ENCODE data around the gene NR2F2. TPM values are rescaled to one million over a fixed set of nuclear protein-coding genes. Genes with fewer than 3 reads are reported as not detected.

NR2F2 gene
- total and polyA plus RNA-seq, 2 experiments from 2014 or later = 0.63 to 1.2 TPM

GRCh38 chr15:96339619-96340347, 9.3 kb downstream of the NR2F2 start:
- no peaks in the 10 kb centered on the region for H3K9me3 ChIP-seq (ENCODE audit: low read depth)
- no peaks in the 10 kb centered on the region for H3K4me1 ChIP-seq (ENCODE audit: low read depth)
- no peaks in the 10 kb centered on the region for H3K36me3 ChIP-seq
- peaks cover 94% of the 10 kb centered on the region for H3K27me3 ChIP-seq
- H3K4me3 ChIP-seq = peak overlapping the region; percentile 71
- H3K27ac ChIP-seq = no peak overlapping the region
- DNase-seq (ENCODE audit: low read depth in 1 of 2, low spot score in 1 of 2) = peak in 1 of 2 donors; percentile 42
- no peak for TF ChIP-seq CTCF (IDR thresholded peaks at IDR 0.05; ENCODE audit: low read depth, low read length)

- H3K27me3 ChIP-seq = peaks cover 94% of the 10 kb centered on the region
Measured at GRCh38 chr15:96340348-96340597, 9.8 kb downstream of the NR2F2 start.

GRCh38 chr15:96340598-96341512, 10.4 kb downstream of the NR2F2 start:
- Histone ChIP-seq H3K36me3 (no peaks in the 10 kb centered on the region), H3K27me3 (peaks cover 94% of the 10 kb centered on the region), H3K4me1 (ENCODE audit: low read depth) (no peaks in the 10 kb centered on the region), H3K9me3 (ENCODE audit: low read depth) (no peaks in the 10 kb centered on the region), H3K4me3 (peak overlapping the region; percentile 71), H3K27ac (peak overlapping the region; percentile 11)
- TF ChIP-seq CTCF (IDR thresholded peaks at IDR 0.05; ENCODE audit: low read depth, low read length) = no peak
- DNase-seq (ENCODE audit: low read depth in 1 of 2, low spot score in 1 of 2) = peak; percentile 73 to 79

More at GRCh38 chr15:96340348-96340597, 9.8 kb downstream of the NR2F2 start:
- Histone ChIP-seq H3K36me3 (no peaks in the 10 kb centered on the region), H3K27ac (no peak overlapping the region), H3K4me3 (peak overlapping the region; percentile 71), H3K9me3 (ENCODE audit: low read depth) (no peaks in the 10 kb centered on the region), H3K4me1 (ENCODE audit: low read depth) (no peaks in the 10 kb centered on the region)
- TF ChIP-seq CTCF (IDR thresholded peaks at IDR 0.05; ENCODE audit: low read depth, low read length) = no peak
- DNase-seq (ENCODE audit: low read depth in 1 of 2, low spot score in 1 of 2) = no peak

GRCh38 chr15:96341513-96342405, 11.3 kb downstream of the NR2F2 start:
- Histone ChIP-seq H3K27ac (no peak overlapping the region), H3K36me3 (no peaks in the 10 kb centered on the region), H3K27me3 (peaks cover 94% of the 10 kb centered on the region), H3K9me3 (ENCODE audit: low read depth) (no peaks in the 10 kb centered on the region), H3K4me3 (peak overlapping the region; percentile 71), H3K4me1 (ENCODE audit: low read depth) (no peaks in the 10 kb centered on the region)
- no peak for TF ChIP-seq CTCF (IDR thresholded peaks at IDR 0.05; ENCODE audit: low read depth, low read length)
- no peak for DNase-seq (ENCODE audit: low read depth in 1 of 2, low spot score in 1 of 2)

- Histone ChIP-seq H3K9me3 (ENCODE audit: low read depth) (no peaks in the 10 kb centered on the region), H3K4me3 (no peak overlapping the region), H3K27ac (no peak overlapping the region), H3K4me1 (ENCODE audit: low read depth) (no peaks in the 10 kb centered on the region), H3K36me3 (no peaks in the 10 kb centered on the region), H3K27me3 (peaks cover 94% of the 10 kb centered on the region)
- DNase-seq (ENCODE audit: low read depth in 1 of 2, low spot score in 1 of 2) = no peak
- no peak for TF ChIP-seq CTCF (IDR thresholded peaks at IDR 0.05; ENCODE audit: low read depth, low read length)
Measured at GRCh38 chr15:96342406-96343112, 12.1 kb downstream of the NR2F2 start.
